ENCODE measurements around the gene GHR.

- no peak for TF ChIP-seq POLR2A (IDR thresholded peaks at IDR 0.05)
- TF ChIP-seq, protein P1, sequence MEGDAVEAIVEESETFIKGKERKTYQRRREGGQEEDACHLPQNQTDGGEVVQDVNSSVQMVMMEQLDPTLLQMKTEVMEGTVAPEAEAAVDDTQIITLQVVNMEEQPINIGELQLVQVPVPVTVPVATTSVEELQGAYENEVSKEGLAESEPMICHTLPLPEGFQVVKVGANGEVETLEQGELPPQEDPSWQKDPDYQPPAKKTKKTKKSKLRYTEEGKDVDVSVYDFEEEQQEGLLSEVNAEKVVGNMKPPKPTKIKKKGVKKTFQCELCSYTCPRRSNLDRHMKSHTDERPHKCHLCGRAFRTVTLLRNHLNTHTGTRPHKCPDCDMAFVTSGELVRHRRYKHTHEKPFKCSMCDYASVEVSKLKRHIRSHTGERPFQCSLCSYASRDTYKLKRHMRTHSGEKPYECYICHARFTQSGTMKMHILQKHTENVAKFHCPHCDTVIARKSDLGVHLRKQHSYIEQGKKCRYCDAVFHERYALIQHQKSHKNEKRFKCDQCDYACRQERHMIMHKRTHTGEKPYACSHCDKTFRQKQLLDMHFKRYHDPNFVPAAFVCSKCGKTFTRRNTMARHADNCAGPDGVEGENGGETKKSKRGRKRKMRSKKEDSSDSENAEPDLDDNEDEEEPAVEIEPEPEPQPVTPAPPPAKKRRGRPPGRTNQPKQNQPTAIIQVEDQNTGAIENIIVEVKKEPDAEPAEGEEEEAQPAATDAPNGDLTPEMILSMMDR (IDR thresholded peaks at IDR 0.05) = no peak
Observed at GRCh38 chr5:42719034-42719433, 295.8 kb downstream of the GHR start.
